ENCODE measurements around the gene MRPS10.
A peak's percentile ranks its signal among the peaks of the same experiment; 100 is the strongest.
"Not testable (repeated sequence)": the region's sequence is repeated elsewhere in the genome, so short reads cannot be mapped to it uniquely, and the experiment has no call there.

Gene MRPS10

DNA sequence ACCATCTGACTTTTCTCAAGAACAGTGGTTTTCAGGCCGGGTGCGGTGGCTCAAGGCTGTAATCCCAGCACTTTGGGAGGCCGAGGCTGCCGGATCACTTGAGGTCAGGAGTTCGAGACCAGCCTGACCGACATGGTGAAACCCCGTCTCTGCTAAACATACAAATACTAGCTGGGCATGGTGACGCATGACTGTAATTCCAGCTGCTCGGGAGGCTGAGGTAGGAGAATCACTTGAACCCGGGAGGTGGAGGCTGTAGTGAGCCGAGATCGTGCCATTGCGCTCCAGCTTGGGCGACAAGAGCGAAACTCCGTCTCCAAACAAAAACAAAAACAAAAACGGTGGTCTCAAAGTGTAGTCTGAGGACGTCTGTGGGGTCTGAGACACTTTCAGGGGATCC, 1.2 kb downstream of the MRPS10 start:
- peak overlapping the region; percentile 75 for H3K27ac ChIP-seq

DNA sequence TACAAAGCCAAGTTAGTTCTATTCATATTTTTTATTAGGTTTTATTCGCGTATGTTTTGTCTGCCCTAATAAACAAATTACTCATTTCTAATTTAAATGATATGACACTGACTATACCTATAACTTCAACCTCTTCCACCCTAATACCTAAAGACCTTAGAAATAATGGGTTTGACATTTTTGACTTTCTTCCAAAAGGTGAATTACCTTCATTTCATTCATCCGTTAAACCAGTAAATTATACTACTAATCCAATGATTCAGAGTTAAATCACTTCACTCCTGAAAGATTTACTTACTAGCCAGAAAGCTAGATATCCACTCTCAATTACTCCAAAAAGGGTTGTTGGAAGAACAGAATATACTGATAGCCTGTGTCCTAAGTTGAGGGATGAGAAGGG, 5.2 kb downstream of the MRPS10 start:
- DNase-seq (ENCODE audit: low read depth, low spot score), result no peak
- H3K27ac ChIP-seq, result peak overlapping the region; percentile 21

More for the DNA sequence above, 1.2 kb downstream of the MRPS10 start:
- not testable (repeated sequence) for DNase-seq (ENCODE audit: low read depth, low spot score)

DNA sequence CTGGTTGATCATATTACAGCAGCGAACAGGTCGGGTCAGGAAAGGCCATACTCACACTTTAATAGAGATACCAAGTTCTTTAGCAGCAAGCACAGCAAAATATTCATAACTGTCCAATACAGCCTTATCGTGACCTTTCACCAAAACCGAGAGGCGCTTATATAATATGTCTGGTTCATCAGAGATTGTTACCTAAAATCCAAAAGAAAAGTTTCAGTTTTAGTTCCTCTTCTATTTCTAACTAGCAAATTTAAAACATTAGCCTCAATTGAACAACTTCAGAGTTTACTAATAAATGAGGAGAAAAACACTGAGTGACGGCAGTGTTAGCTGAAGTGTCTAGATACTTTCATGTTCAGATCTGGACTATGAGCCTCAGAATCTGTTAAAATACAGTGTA, 5.9 kb downstream of the MRPS10 start:
- DNase-seq (ENCODE audit: low read depth, low spot score), result no peak
- H3K27ac ChIP-seq, result peak overlapping the region; percentile 21

DNA sequence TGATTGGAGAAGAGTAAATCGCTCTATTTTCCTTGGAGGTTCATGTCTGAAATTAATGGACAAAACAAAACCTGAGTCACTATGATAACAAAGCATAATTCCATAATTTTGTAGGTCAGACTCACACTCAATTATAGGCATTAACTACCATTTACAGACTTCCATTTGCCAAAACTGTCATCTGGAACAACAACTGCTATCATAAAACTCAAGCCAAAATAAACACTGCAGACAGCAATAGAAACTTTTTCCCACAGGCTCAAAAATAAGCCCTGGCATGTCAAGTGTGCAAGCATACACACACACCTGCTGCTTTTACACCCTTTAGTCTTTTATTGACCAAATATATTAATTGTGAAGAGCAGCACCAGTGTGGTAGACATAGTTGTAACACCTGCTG, 7.1 kb downstream of the MRPS10 start:
- H3K27ac ChIP-seq, result no peak overlapping the region
- no peak for DNase-seq (ENCODE audit: low read depth, low spot score)

DNA sequence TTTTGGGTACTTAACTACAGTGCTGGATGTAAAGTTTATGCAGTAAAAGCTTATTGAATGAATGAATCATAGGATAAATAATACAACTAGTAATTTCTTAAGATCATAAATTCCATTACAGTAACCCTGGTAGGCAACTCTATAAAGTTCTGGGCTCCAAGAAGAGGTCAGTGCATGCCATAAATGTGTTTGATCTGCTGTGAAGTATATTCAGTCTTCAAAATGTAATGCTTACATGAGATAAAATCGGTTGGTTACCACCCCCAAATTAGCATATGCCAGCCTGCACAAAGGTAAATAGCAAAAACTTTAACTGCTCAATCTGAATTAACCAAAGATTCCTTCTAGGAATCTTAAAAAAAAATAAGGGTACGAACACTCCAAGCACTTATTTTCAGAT, 10.1 kb downstream of the MRPS10 start:
- DNase-seq (ENCODE audit: low read depth, low spot score); H3K27ac ChIP-seq: not testable (repeated sequence)

DNA sequence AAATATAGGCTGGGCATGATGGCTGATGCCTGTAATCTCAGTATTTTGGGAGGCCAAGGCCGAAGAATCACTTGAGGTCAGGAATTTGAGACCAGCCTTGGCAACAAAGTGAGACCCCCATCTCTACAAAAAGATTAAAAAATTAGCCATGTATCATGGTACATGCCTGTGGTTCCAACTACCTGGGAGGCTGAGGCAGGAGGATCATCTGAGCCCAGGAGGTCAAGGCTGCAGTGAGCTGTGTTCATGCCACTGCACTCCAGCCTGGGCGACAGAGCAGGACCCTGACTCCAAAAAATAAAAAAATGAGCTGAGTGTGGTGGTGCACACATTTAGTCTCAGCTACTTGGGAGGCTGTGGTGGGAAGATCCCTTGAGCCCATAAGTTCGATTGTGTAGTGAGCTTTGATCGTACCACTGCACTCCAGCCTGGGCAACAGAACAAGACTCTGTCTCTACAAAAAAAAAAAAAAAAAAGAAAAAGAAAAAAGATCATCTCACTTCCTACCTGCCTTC, 12.8 kb downstream of the MRPS10 start:
- peak overlapping the region; percentile 11 for H3K27ac ChIP-seq

DNA sequence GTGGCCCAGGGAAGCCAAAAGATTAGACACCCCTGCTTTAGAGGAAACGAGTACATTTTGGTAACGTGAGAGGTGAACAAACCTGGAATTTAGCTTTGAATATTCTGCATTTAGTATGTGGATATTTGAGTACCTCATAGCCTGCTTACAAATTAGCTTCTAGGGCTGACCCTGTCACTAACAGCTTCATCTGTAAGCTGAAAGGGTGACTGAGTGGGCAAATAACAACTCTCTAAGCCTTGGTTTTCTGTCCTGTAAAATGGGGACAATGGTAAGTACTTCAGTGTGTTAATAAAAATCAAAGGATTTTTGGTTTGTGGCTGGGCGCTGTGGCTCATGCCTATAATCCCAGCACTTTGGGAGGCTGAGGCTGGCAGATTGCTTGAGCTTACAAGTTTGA, 14.5 kb downstream of the MRPS10 start:
- no peak for DNase-seq (ENCODE audit: low read depth, low spot score)
- H3K27ac ChIP-seq, result no peak overlapping the region

More for the DNA sequence above, 12.8 kb downstream of the MRPS10 start:
- DNase-seq (ENCODE audit: low read depth, low spot score), result no peak

DNA sequence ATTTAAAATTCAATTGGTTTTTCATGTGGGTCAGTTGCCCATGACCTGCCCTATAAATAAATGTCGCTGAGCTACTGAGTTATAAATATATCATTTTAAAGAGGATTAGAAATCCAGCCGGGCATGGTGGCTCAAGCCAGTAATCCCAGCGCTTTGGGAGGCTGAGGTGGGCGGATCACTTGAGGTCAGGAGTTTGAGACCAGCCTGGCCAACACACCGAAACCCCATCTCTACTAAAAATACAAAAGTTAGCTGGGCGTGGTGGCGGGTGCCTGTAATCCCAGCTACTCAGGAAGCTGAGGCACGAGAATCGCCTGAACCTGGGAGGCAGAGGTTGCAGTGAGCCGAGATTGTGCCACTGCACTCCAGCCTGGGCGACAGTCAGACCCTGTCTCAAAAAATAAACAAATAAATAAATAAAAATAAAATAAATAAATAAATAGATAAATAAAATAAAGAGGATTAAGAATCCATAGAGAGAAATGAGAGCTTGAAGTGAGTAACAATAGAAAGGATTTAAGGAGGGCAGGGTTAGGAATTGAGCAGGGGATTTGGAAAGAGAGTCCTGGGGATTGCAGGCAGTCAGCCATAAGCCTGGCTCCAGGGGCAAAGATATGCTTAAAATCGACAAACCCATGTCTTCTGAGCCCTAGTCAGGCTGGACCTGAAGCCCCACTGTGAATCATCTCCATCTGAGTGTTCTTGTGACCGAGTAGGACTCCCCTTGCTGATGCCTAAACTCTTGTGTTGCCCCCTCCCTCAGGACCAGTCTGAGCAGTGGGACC, 15.3 kb downstream of the MRPS10 start:
- not testable (repeated sequence) for DNase-seq (ENCODE audit: low read depth, low spot score); H3K27ac ChIP-seq

DNA sequence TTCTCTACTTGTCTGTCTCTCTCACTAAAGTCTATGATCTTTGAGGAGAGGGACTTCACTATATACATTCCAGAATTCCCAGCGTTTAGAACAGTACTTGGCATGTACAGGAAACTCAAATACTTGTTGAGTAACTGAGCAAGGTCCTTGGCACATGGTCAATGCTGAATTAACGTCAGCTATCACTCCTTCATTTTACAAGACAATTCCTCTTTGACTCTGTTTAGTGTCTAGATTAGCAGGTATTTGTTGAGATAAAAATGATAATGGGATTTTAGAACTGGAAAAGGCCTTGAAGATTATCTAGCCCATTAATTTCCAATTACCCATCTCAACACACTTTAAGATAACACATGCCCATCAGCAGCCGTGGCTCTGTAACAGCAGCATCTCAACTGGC, 16.3 kb downstream of the MRPS10 start:
- H3K27ac ChIP-seq, result no peak overlapping the region
- no peak for DNase-seq (ENCODE audit: low read depth, low spot score)

DNA sequence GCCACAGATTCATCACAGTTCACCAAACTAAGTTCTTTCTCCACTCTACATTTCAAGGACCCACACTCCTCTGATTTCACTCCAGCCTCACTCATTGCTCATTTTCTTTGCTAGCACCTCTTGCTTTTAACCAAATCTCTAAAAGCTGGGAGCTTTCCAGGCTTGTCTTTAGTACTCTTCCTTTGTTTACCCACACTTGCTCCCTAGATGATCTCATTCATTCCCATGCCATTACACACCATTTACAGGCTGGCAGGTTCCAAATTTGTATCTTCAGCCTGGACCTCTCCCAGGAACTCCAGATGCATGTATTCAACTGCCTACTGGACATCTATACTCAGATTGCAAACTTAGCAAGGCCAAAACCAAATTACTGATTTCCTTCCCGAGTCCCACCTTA, 17.6 kb downstream of the MRPS10 start:
- DNase-seq (ENCODE audit: low read depth, low spot score), result no peak
- H3K27ac ChIP-seq, result peak overlapping the region; percentile 49

DNA sequence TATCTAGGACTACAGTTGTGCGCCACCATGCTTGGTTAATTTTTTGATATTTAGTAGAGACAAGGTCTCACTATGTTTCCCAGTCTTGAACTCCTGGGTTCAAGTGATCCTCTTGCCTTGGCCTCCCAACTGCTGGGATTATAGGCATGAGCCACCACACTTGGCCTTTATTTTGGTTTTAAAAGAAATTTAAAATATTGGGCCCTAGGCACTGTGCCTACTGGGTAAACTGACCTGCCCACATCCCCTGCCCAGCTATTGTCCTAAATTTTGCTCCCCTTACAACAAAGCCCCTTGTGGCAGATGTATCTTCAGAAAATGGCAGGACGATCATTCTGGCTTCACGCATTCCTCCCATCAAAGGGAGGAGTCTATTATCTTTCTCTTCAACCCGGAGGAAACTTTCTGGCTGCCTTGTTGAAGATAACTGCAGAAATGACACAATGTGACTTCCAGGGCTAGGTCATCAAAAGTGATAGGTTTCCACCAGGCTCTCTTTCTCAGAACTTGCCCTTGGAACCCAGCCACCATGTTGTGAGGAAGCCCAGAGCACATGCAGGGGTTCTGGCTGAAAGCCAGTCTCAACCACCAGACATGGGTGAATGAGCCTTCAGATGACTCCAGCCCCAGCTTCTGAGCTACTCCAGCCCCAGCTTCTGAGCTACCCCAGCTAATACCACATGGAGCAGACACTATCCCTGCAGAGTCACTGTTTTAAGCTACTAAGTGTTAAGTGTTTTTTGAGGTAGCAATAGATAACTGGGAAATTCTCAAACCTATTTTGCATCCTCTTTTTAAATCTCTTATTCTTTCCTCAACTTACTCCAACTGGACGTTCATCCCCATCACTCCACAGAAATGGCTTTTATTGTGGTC, 18.3 kb downstream of the MRPS10 start:
- DNase-seq (ENCODE audit: low read depth, low spot score), result no peak
- H3K27ac ChIP-seq, result peak overlapping the region; percentile 49

DNA sequence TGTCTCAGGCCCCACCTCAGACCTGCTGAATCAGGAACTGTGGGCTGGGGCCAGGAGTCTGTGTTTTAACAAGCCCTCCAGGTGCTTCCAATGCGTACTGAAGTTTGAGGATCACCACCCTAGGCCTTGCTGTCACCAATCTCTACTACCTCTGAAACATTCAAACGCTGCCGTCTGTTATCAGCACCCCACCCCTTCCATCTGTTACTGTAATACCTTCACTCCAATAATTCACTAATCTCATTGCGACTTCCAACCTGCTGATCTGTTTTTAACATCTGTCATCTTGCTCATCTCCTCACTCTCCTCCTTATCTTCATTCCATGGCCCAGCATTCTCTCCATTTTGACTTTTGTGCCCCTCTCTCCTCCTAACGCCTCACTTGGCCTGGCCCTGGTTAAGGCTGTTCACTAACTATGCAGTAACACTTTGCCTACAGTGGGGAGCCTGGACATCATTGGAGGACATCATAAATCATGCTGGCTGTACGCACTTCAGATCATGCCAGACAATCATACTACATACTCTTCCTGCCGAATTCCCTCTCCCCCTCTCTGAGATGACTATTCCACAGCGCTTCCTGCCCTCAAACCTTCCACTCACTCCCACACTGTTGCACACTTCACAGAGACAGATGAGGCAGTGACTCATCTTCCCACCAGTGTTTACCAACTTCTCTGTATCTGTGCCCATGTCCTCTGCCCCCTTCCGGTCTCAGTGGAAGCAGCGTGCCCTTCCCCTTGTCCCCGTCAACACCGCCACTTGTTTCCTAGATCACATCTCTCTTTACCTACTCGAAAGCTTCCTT, 19.9 kb downstream of the MRPS10 start:
- peak overlapping the region; percentile 1 for H3K27ac ChIP-seq

DNA sequence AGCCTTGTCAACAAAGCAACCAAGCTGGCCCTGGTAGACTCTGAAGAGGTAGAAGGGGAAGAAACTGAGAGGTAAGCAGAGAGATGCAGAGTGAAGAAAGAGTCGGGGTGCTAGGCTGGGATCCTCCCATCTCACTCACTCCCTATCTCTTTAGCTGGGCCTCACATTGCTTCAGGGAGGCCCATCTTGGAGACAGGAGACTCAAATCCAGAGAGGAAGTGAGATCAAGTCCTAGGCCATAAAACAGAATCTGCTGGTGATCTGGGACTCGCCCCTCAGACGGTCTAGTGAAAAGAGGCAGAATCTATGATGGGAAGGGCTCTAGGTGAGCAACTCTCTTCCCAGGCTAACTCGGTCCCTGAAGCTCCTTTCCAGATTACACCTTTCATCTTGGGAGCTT, 22.2 kb downstream of the MRPS10 start:
- H3K27ac ChIP-seq, result no peak overlapping the region
- no peak for DNase-seq (ENCODE audit: low read depth, low spot score)

More for the DNA sequence above, 19.9 kb downstream of the MRPS10 start:
- no peak for DNase-seq (ENCODE audit: low read depth, low spot score)

DNA sequence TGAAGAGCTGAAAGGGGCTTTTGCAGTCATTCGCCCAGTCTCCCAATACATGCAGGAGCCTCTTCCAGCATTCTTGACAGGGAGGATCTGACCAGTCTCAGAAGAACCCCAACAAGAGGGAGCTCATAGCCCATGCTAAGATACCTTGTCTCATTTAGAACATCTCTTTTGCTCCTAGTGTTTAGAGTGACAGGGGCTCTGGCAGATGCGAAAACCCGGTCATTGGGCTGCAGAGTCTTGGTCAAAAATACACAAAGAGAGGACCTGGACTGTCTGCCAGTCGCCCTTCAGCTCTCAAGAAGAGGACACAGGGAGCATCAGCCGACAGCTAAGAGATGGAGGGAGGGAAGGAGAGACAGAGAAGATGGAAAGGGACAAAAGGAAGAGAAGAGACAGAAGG, 23.6 kb downstream of the MRPS10 start:
- no peak for DNase-seq (ENCODE audit: low read depth, low spot score)
- H3K27ac ChIP-seq, result peak overlapping the region; percentile 47

DNA sequence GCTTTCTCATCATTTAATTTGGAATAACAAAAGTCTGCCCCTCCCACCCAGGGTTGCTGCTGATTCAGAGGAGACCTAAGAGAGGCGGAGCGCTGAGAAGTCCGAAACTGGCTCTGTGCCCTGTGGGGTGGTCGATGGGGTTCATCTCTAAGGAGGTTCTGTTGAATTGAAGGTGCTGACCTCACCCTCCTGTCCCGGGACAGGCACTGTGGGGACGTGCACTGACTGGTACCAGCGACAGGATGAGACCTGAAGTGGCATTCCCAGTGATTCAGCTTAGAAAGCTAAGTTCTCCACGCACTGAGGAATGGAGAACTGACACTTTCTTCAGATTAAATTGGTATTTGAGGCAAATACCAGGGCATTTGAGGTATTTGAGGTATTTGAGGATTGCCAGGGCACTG, 24.2 kb downstream of the MRPS10 start:
- DNase-seq (ENCODE audit: low read depth, low spot score), result no peak
- H3K27ac ChIP-seq, result peak overlapping the region; percentile 47

DNA sequence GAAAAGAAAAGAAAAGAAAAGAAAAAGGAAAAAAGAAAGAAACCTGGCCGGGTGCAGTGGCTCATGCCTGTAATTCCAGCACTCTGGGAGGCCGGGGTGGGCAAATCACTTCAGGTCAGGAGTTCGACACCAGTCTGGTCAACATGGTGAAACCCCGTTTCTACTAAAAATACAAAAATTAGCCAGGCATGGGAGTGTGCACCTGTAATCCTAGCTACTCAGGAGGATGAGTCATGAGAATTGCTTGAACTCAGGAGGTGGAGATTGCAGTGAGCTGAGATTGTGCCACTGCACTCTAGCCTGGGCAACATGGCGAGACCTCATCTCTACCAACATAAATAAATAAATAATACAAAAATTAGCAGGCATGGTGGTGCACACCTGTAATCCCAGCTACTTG, 25.3 kb downstream of the MRPS10 start:
- peak overlapping the region; percentile 47 for H3K27ac ChIP-seq
- DNase-seq (ENCODE audit: low read depth, low spot score), result not testable (repeated sequence)

DNA sequence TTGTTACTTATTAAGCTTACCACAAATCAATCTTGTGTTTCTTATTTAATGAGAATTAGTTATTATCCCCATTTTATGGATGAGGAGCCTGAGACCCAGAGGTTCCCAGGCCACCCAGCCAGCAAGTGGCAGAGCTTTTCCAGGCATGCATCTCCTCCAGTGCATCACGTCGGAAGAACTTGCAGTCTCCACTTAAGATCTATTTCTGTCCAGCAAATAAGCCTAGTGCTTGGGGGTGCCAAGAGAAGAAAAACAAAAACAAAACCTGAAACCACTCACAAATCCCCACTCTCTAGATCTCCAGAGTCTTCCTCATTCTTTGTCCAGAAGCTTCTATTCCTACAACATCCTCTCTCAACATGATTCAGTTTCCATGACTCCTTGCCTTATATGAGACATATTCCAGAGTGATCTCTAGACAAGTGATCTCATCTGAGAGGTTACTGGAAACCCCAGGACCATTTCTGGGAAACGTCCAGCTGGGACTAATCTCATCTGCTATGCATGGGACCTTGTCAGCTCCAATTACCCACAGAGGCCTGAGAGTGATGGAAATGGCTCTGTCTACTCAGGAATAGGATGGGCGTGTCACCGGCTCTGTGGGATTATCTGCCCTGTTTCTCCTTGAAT, 27.0 kb downstream of the MRPS10 start:
- no peak for DNase-seq (ENCODE audit: low read depth, low spot score)
- H3K27ac ChIP-seq, result no peak overlapping the region

DNA sequence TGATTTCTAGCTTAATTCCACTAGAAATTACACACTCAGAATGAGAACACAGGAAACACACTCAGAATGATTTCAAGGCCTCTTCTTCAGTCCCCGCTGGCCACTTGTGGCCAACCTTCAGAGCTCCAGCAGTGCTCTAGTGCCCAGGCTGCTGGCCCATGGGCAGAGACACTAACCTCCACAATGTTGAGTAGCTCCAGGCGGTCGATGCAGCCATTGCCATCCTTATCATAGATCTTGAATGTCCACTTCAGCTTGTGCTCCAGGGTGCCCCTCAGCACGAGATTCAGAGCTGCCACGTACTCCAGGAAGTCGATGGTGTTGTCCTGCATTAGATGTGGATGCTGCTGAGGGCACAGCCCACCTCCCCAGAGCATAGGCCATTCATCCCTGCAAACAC, 29.3 kb downstream of the MRPS10 start:
- no peak for DNase-seq (ENCODE audit: low read depth, low spot score)
- H3K27ac ChIP-seq, result no peak overlapping the region

DNA sequence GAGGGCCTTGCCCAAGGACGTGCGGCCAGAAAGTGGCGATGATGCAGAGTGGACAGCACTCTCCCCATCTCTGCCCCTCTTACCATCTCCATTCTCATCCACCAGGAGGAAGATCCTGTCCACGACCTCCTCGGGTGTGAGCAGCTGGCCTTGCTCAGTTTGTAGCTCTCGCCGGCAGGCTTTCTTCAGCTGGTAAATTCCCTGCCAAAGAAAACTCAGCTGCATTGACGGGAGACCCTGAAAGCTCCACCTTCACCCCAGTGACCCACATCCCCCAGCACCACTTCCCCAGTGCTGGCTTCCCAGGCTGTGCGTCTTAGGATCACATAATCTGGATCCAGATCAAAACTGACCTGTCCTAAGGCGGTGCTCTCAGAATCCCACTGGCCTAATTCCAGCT, 32.1 kb downstream of the MRPS10 start:
- no peak overlapping the region for H3K27ac ChIP-seq
- no peak for DNase-seq (ENCODE audit: low read depth, low spot score)

DNA sequence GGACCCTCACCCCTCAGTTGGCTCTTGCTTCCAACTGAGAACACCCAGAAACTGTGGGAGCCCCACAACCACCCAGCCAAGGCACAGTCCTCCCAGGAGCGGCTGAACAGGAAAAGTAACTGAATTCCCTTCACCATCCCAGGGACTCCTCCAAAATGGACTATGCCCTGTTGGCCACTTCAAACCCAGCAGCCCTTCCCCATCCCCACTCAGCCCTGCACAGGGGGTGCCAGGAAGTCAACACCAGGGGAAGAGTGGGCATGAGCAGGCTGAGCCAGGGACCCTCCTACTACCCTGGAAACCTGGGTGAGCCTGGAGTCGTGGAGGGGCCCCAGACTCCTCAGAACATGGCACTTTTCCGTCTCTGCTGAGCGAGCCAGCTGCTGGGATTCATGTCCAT, 33.2 kb downstream of the MRPS10 start:
- no peak overlapping the region for H3K27ac ChIP-seq
- no peak for DNase-seq (ENCODE audit: low read depth, low spot score)
